Activated T-helper 9 cell treated with anti-CD3 and anti-CD28 coated beads, Interleukin-2, amount 50 U/mL, for 16 hours (primary cell): ENCODE results near the gene FBXO34.

Experiments used
- DNase-seq: peaks from one replicate; pipeline ENCODE4 v3.0.0-alpha.2; 2020; ENCODE audit warnings: low read depth

FBXO34 gene

DNA sequence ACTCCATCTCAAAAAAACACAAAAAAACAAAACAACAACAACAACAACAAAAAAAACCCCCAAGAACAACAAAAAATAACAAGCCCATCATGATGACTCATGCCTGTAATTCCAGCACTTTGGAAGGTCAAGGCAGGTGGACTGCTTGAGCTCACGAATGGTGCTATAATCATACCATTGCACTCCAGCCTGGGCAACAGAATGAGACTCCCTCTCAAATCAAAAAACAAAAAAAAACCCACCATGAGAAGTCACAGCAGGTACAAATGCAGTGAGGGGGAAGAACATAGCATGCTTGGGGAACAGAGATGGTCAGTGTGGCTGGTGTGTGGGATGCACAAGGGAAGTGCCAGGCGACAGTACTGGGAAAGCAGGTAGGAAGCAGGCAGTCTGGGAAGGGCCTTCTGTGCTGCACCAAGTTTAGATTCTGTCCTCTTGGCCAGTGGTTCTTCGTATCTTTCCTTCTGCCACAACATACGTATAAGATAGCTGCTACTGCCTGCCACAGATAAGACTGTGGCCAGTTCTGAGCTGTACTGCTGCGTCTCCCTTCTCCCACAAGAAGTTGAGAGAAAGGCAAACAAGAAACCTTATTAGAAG, 112.4 kb downstream of the FBXO34 start:
- no peak for DNase-seq

DNA sequence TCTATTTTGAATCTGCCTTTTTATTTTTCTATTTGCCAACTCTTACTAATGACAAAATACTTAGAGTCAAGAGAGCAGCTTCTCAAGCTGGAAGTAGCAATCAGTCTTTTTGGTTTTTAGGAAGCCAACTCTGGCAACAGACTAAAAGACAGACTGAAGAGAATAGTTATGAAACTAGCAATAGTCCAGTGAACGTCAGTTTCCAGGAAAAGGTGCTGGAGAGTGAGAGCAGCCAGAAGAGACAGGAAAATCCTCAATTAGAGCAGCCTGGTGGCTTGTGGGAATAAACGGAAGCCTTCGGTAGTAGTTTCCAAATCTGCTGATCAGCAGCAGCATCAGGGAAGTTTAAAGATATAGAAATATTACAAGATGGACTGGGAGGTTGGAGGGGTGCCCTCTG, 113.3 kb downstream of the FBXO34 start:
- no peak for DNase-seq

DNA sequence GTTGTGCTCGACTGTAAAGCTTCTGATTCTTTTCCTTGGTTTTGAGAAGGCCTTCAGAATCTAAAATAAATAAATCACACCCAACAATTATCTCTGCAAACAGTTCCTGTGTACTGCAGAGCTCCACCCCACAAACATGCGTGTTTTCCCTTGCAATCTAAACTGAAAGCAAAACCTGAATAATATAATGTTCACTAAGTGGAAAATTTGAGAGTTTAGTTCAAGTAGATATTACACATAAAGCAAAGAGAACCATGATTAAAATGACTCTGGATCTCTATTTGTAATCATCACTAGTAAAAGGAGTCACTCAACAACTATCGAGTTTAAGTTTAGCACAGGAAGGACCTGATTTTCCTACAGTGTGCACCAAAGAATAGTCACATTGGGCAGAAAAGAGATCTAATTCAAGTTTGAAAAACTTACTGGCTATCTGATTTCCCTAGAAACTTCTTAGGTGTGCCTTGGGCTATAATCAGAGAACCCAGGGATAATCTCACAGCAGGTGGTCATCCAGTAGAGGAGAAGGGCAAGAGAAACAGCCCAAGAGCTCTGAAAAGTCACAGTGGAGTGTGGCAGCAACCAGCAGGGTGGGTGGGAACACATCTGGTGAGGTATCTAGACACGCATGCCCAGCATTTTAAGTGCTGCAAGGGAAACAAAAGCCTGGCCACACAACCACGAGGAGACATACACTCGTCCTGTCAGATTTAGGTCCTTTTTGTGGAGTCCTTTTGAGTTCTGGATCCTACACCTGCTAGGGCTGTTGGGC, 115.0 kb downstream of the FBXO34 start:
- DNase-seq = no peak

DNA sequence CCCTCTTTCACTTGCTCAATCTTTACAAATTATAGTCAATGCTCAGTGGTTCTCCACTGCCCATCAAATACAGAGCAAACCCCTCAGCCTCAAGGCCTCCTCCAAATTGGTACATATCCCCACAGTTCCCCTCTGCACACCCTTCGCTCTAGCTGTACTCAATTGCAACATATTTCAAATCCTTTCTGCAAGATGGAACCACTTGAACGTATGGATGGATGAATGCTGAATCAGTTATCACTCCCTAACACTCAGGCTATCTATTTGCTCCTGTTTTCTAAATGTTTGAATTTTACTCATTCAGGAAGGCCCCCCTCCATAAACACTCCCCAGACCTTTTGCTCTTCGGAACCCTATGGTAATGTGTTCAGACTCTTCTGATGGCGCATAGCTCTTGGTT, 115.9 kb downstream of the FBXO34 start:
- DNase-seq = no peak

DNA sequence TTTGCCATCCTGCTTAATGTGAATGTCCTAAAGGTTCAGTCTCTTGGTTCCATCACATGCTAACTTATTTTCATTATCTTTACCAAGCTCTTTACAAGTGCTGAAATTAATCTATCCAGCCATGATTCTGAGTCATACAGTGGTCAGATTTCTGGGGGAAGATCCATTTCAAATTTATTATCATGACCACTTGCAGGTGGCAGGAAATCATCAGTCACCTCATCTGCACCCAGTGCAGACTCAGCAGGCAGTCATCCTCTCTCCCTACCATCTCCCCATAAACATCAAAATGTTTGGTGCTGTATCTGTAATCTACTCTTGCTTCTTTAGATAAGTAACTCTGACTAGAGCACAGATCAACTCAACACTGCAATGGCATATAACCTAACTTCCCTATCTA, 116.9 kb downstream of the FBXO34 start:
- no peak for DNase-seq

DNA sequence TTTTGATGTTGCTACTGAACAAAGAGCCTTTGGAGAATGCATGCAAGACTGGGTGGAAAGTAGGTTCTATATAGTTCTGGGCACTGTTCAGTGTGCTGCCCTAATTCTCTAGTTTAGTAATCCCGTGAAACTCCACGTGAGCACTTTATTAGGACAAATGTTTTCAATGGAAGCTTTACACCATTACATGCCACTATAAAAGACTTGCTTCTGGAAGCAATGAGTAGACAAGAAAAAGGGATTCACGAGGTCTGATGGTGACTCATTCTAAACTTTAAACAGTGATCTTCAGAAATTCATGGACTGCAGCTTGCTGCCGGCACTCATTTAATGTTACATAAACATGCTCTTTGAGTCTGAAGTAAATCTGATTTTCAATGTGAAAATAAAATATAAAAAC, 118.1 kb downstream of the FBXO34 start:
- DNase-seq = no peak

DNA sequence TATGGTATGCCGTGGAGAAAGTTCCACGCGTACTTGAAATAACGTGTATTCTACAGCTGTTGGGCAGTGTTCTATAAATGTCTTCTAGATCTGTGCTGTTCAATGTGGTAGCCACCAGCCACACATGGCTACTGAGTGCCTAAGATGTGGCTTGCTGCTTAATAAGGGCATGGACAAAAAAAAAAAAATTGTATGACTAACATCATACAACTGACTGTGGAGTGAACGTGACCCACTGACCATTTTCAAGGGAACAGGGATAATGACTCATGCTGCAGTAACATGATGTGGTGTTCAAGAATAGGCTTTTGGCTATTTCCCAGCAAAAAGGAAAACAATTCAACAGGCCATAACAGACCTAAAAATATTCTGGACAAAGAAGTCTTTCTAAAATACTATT, 127.5 kb downstream of the FBXO34 start:
- DNase-seq = no peak

DNA sequence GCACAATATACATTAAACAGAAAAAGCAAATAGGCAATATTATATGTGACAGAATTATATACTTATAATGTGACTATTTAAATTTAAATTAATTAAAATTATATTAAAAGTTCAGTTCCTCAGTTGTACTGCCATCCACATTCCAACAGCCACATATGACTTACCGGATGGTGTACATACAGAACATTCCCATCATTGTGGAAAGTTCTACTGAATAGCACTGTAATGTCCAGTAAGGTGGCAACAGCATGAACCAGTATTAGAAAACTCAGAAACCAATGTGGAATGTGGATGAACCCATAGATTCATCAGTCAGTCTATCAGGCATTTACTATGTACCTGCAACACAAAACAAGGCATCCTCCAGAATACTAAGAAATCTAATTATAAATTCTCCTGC, 128.0 kb downstream of the FBXO34 start:
- DNase-seq = no peak

DNA sequence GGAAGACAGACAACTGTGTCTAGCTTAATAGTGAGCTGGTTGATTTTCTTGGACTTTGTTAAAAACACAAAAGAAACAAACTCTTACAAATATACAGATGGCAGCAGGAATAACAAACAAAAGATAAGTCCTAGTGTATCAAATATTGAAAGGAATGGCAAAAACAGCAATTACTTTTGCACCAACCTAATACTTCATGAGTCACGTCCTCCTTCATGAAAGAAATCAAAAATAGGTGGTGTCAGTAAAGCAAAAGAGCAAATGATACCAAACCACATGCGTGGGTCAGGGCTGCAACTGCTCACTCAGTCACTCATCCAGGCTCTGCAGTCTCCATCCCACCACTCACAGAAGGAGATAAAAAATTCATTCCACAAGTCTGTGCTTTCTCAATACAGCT, 128.6 kb downstream of the FBXO34 start:
- DNase-seq = no peak

DNA sequence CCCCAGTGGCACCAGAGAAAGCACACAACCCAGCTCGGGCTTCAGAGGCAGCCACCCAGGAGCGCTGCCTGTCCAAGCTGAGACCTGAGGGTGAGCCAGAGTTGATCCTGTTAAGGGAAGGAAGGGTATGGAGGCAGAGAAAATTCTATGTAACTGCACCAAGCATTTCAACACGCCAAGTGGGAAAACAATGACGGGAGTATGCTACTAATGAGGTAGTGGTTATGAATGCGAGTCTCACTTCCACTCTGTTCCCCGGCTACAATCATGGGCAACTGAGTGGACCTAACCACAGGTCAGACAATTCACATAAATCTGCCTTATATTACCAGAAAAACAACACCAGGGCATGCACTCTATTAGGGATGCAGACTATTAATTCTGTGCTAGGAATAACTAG, 130.5 kb downstream of the FBXO34 start:
- no peak for DNase-seq
